ENCODE results near the gene PCSK6.

- no peak for TF ChIP-seq SIN3A (conservative IDR thresholded peaks at IDR 0.05 in 1 of 2, IDR thresholded peaks at IDR 0.05 in 1 of 2; ENCODE audit: low read depth in 1 of 2, low read length in 2 of 2)
- no peak for TF ChIP-seq CTCF (IDR thresholded peaks at IDR 0.05; ENCODE audit: control extremely low read depth in 1 of 3, insufficient read depth in 1 of 3, low read depth in 1 of 3, low read length in 3 of 3)
- TF ChIP-seq EZH2 (IDR thresholded peaks at IDR 0.05; ENCODE audit: low read depth, low read length, severe bottlenecking), result no peak
- no peak for TF ChIP-seq TBP (IDR thresholded peaks at IDR 0.05; ENCODE audit: low read depth, low read length)
- no peak for TF ChIP-seq CREB1 (IDR thresholded peaks at IDR 0.05)
- no peak for TF ChIP-seq YY1 (IDR thresholded peaks at IDR 0.05; ENCODE audit: low read depth, low read length)
These were observed 50.1 kb downstream of the PCSK6 start for GRCh38 chr15:101439285-101439919.

All from H1 (cell line).